HEK293 (cell line): Measurements from ENCODE around the gene TMEM126B.

Source experiments
- PRDM10 ChIP-seq: fragments of 450-650 bp; formaldehyde crosslinking; IDR thresholded peaks from 2 replicates; pipeline ENCODE4 v1.5.1; 2016; ENCODE audit warnings: missing biosample characterization, missing genetic modification characterization
- YY1 ChIP-seq: fragments of 450-650 bp; formaldehyde crosslinking; IDR thresholded peaks from 2 replicates; pipeline ENCODE4 v1.5.1; 2018; ENCODE audit warnings: missing biosample characterization, missing genetic modification characterization
- ZBTB11 ChIP-seq: fragments of 450-650 bp; formaldehyde crosslinking; conservative IDR thresholded peaks from 2 replicates; pipeline ENCODE4 v1.5.1; 2016; ENCODE audit warnings: low read depth, missing biosample characterization, missing genetic modification characterization
- ZBTB44 ChIP-seq: fragments of 450-650 bp; IDR thresholded peaks from 2 replicates; pipeline ENCODE4 v1.5.1; 2018; ENCODE audit warnings: missing biosample characterization, mild to moderate bottlenecking, missing genetic modification characterization
- ZBTB48 ChIP-seq: fragments of 450-650 bp; formaldehyde crosslinking; IDR thresholded peaks from 2 replicates; pipeline ENCODE4 v1.5.1; 2016; ENCODE audit warnings: missing biosample characterization, missing genetic modification characterization
- ZFP3 ChIP-seq: fragments of 450-650 bp; formaldehyde crosslinking; IDR thresholded peaks from 2 replicates; pipeline ENCODE4 v1.5.1; 2016; ENCODE audit warnings: low read depth, missing biosample characterization, missing genetic modification characterization
- ZFP37 ChIP-seq: fragments of 450-650 bp; formaldehyde crosslinking; IDR thresholded peaks from 2 replicates; pipeline ENCODE4 v1.5.1; 2016; ENCODE audit warnings: missing biosample characterization, missing genetic modification characterization
- ZNF155 ChIP-seq: fragments of 450-650 bp; formaldehyde crosslinking; IDR thresholded peaks from 2 replicates; pipeline ENCODE4 v1.5.1; 2016; ENCODE audit warnings: missing biosample characterization, missing genetic modification characterization
- ZNF174 ChIP-seq: fragments of 450-650 bp; formaldehyde crosslinking; IDR thresholded peaks from 2 replicates; pipeline ENCODE4 v1.5.0; 2017; ENCODE audit warnings: missing biosample characterization, mild to moderate bottlenecking, missing genetic modification characterization
- ZNF211 ChIP-seq: fragments of 450-650 bp; formaldehyde crosslinking; IDR thresholded peaks from 2 replicates; pipeline ENCODE4 v1.5.1; 2016; ENCODE audit warnings: low read depth, missing biosample characterization, missing genetic modification characterization
- ZNF26 ChIP-seq: fragments of 450-650 bp; formaldehyde crosslinking; IDR thresholded peaks from 2 replicates; pipeline ENCODE4 v1.5.1; 2016; ENCODE audit warnings: missing biosample characterization, missing genetic modification characterization
- ZNF311 ChIP-seq: fragments of 450-650 bp; formaldehyde crosslinking; IDR thresholded peaks from 2 replicates; pipeline ENCODE4 v1.5.1; 2017; ENCODE audit warnings: missing biosample characterization, missing genetic modification characterization, borderline replicate concordance
- ZNF324 ChIP-seq: fragments of 450-650 bp; formaldehyde crosslinking; IDR thresholded peaks from 2 replicates; pipeline ENCODE4 v1.5.1; 2016; ENCODE audit warnings: missing biosample characterization, missing genetic modification characterization
- ZNF398 ChIP-seq: fragments of 450-650 bp; formaldehyde crosslinking; IDR thresholded peaks from 2 replicates; pipeline ENCODE4 v1.5.1; 2017; ENCODE audit warnings: missing biosample characterization, missing genetic modification characterization
- ZNF416 ChIP-seq: fragments of 450-650 bp; formaldehyde crosslinking; IDR thresholded peaks from 2 replicates; pipeline ENCODE4 v1.5.1; 2016; ENCODE audit warnings: missing biosample characterization, missing genetic modification characterization
- ZNF473 ChIP-seq: fragments of 450-650 bp; formaldehyde crosslinking; IDR thresholded peaks from 2 replicates; pipeline ENCODE4 v1.5.1; 2017; ENCODE audit warnings: missing biosample characterization, missing genetic modification characterization
- ZNF488 ChIP-seq: fragments of 450-650 bp; formaldehyde crosslinking; IDR thresholded peaks from 2 replicates; pipeline ENCODE4 v1.5.1; 2016; ENCODE audit warnings: missing biosample characterization, missing genetic modification characterization
- ZNF513 ChIP-seq: fragments of 450-650 bp; IDR thresholded peaks from 2 replicates; pipeline ENCODE4 v1.5.1; 2018; ENCODE audit warnings: missing biosample characterization, missing genetic modification characterization
- ZNF610 ChIP-seq: fragments of 450-650 bp; formaldehyde crosslinking; IDR thresholded peaks from 2 replicates; pipeline ENCODE4 v1.5.1; 2016; ENCODE audit warnings: missing biosample characterization, missing genetic modification characterization, borderline replicate concordance
- ZNF623 ChIP-seq: fragments of 450-650 bp; formaldehyde crosslinking; IDR thresholded peaks from 2 replicates; pipeline ENCODE4 v1.5.1; 2016; ENCODE audit warnings: missing biosample characterization, missing genetic modification characterization
- ZNF677 ChIP-seq: fragments of 450-650 bp; IDR thresholded peaks from 2 replicates; pipeline ENCODE4 v1.5.0; 2018; ENCODE audit warnings: missing biosample characterization, mild to moderate bottlenecking, missing genetic modification characterization, moderate library complexity
- ZSCAN30 ChIP-seq: fragments of 450-650 bp; IDR thresholded peaks from 2 replicates; pipeline ENCODE4 v1.5.1; 2018; ENCODE audit warnings: missing biosample characterization, mild to moderate bottlenecking, missing genetic modification characterization, moderate library complexity

The TMEM126B gene

GRCh38 chr11:85664615-85665481 lies 36.5 kb downstream of the TMEM126B start, which contains the start of gene CREBZF (continued):
- TF ChIP-seq ZSCAN30 (0 out of 2 replicates have a peak, but pooled peaks have one; percentile 15), PRDM10 (tag by site-specific recombination) (0 out of 2 replicates have a peak, but pooled peaks have one; percentile 11), ZNF211 (no peak), ZNF26 (tag by site-specific recombination) (no peak), ZNF416 (tag by site-specific recombination) (no peak), ZNF155 (tag by site-specific recombination) (no peak), ZFP3 (no peak), ZNF174 (tag by site-specific recombination) (no peak), ZNF324 (tag by site-specific recombination) (no peak), ZNF610 (tag by site-specific recombination) (no peak), ZNF677 (tag by site-specific recombination) (no peak), ZBTB48 (no peak), ZNF513 (no peak), ZNF488 (no peak), ZNF311 (tag by site-specific recombination) (no peak), ZNF473 (no peak), ZNF398 (tag by site-specific recombination) (no peak), ZNF623 (tag by site-specific recombination) (no peak), YY1 (tag by site-specific recombination) (peak; percentile 41; the same call in 1 of the 2 replicates), ZBTB44 (tag by site-specific recombination) (0 out of 2 replicates have a peak, but pooled peaks have one; percentile 24), ZFP37 (tag by site-specific recombination) (0 out of 2 replicates have a peak, but pooled peaks have one; percentile 56), ZBTB11 (tag by site-specific recombination) (peak; percentile 42; the same call in 1 of the 2 replicates)
